NCI-H524 treated with DMSO at 0.1 percent for 48 hours (cell line): ENCODE results near the gene FBXL14.

Source experiments
- DNase-seq: peaks from one replicate; lab custom pipeline; 2025; lab: John Stamatoyannopoulos, UW

The FBXL14 gene, protein sequence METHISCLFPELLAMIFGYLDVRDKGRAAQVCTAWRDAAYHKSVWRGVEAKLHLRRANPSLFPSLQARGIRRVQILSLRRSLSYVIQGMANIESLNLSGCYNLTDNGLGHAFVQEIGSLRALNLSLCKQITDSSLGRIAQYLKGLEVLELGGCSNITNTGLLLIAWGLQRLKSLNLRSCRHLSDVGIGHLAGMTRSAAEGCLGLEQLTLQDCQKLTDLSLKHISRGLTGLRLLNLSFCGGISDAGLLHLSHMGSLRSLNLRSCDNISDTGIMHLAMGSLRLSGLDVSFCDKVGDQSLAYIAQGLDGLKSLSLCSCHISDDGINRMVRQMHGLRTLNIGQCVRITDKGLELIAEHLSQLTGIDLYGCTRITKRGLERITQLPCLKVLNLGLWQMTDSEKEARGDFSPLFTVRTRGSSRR

GRCh38 chr12:1594261-1595025, at the start of gene FBXL14:
Gene FBXL14 (minus strand): TSS chr12:1594581. CDS start chr12:1594066, 515 bp downstream.
- peak; percentile 53 for DNase-seq

GRCh38 chr12:1643905-1644533, 49.6 kb upstream of the FBXL14 start:
- DNase-seq: no peak

DNA sequence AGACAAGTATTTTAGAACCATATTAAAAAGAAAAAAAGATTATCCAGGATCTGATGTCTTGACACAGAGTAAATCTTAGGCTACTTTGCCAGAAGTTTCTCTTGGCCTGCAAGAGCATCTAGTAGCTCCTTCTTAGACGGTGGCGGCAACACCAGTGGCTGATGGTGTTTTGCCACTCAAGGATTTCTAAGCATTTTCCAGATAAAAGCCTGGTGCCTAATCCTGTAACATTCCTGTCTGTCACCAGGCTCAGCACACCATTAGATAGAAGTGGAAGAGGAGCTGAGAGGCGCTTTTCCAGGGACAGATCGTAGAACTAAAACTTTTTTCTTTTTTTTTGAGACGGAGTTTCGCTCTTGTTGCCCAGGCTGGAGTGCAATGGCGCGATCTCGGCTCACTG, 48.7 kb upstream of the FBXL14 start:
- DNase-seq: no peak

DNA sequence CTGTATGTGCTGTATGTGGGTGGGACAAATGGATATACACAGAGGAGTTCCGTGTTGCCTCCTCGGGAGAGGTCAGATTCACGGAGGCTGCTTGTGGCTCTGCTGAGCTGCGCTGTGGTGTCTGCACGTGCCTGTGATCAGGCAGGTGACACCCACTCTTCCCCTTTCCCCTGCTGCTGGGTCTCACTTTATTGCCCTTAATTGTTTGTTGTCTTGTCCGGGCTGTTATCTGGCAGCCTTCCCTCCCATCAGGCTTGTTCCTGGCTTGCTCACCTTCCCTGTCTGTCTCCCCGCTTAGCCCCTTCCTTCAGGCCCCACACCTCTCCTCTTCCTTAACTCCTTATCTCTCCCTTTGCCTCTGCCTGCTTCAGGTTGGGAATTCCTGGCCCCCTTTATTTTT, 48.1 kb upstream of the FBXL14 start:
- DNase-seq: no peak

GRCh38 chr12:1640328-1641234, 46.2 kb upstream of the FBXL14 start:
- peak; percentile 73 for DNase-seq

- DNase-seq: no peak
These were observed 45.2 kb upstream of the FBXL14 start for GRCh38 chr12:1639538-1639937.

GRCh38 chr12:1638203-1638602, 43.8 kb upstream of the FBXL14 start:
- DNase-seq: no peak

GRCh38 chr12:1635301-1636095, 41.1 kb upstream of the FBXL14 start:
- peak; percentile 47 for DNase-seq

- DNase-seq: no peak
These were observed 40.3 kb upstream of the FBXL14 start for GRCh38 chr12:1634590-1635191.

DNA sequence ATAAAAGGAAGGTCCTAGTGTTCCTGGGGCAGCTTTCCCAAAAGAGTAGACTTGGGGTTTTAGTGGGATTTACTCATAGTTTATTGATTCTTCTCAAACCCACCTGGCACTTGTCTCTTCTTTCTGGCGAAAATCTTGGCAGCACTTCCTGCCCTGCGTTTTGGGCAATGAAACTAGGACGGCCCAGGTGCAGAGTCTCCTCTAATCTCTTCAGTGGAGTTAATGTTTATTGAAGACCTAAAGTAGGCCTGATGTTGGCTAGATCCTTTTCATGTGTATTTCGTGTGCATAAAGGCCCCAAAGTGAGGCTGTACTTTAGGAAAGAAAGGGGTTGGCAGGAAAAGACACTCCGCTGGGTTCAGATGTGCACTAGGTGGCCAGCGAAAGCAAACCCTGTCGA, 39.8 kb upstream of the FBXL14 start:
- DNase-seq: no peak

DNA sequence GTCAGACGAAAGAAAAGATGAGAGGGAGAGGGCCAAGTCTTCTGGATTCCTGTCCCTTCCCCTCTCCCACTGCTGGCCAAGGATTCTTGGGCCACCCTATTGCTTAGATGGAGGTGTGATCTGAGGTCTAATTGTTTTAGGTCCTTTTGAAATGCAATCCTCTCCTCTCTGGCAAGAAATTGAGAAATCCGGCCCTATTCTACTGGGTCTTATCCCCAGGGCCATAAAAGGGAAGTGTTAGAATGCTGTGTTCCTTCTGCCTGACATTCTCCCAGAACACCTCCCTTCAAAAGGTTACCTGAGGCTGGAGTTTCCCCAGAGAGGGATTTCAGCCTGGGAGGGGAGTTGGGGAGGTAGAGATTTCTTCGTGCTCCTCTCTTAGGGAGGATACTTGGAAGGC, 39.1 kb upstream of the FBXL14 start:
- no peak for DNase-seq

DNA sequence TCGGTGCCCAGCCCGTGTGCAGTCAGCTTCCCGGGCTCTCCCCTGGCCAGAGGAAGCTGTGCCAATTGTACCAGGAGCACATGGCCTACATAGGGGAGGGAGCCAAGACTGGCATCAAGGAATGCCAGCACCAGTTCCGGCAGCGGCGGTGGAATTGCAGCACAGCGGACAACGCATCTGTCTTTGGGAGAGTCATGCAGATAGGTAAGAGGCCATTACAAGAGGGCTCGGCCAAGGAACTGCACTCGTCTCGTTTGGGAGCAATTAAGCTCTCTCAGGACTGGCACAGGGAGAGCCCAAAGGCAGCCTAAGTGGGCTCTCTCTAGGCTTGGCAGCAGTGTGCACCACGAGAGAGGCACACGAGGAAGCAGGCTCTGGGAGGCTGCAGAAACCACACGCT, 38.3 kb upstream of the FBXL14 start:
- no peak for DNase-seq

- no peak for DNase-seq
These were observed 36.6 kb upstream of the FBXL14 start for GRCh38 chr12:1630827-1631591.

- DNase-seq: peak; percentile 27
These were observed 35.9 kb upstream of the FBXL14 start for GRCh38 chr12:1630133-1630826.

GRCh38 chr12:1629338-1630132, 35.2 kb upstream of the FBXL14 start:
- DNase-seq: no peak

DNA sequence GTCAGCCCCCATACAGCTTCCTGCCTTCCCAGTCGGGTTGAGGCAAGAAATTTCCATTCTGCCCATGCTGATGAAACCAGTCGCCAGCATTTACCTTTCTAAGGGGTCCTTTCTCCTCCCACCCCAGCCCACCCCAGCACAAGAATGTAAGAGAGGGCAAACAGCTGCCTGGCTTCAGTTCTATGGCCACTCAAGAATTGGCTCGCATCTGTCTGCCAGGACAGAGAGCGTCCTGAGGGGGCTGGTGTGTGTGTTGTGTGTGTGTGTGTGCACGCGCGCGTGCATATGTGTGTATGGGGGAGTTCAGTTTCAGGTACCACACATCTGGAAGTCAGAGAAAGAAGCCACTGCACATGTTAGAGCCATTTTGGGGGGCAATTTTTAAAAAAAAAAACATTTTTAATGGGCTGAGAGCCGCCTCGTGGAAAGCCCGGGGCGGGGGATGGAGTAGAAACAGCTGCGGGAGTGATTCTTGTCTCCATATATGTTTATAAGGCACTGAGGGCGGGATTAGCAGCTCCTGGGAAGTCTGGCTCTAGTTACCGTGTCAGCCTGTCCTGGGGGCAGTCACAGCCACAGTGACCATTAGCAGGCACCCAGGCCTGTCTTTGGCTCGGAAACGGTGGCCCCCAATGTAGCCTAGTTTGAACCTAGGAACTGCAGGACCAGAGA, 34.4 kb upstream of the FBXL14 start, which contains the start of gene WNT5B:
WNT5B (plus strand) TSS at position 566 of the 672 bp plus-strand sequence. CDS start 2,124 bp downstream, outside the sequence.
- no peak for DNase-seq

DNA sequence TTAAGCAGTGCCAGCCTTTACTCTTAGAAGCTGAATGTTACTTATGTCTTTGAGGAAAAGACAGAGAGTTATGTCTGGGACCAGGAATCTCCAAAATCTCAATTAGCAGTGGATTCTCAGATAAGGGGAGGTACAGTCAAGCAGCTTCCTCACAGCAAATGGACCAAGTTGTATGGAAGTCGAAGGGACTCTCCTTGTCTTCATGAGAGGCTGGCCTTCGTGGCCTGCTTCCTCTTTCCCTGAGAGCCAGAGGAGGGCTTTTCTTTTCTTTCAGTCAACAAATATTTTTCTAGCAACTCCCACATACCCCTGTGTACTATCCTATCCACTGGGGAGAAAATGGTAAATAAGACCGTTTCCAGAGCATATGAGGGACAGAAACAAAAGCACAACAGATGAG, 28.0 kb upstream of the FBXL14 start:
- DNase-seq: no peak

DNA sequence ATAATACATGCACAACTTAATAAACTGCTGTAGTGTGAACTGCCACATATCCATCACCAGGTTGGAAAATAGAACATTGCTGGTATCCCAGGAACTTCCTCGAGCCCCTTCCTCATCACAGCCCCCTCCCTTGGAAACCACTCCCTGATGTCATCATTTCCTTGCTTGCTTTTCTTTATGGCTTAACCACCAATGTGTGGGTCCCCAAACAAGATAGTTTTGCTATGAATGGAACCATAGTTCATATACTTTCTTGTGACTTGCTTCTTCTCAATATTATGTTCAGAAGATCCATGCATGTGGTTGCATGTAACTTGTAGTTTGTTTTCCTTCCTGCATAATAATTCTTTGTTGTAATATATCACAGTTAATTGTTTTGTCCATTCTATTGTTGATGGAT, 25.7 kb upstream of the FBXL14 start:
- no peak for DNase-seq
